EH (cell line): Measurements from ENCODE around the gene RBMS2.
"Not testable (repeated sequence)": the region's sequence is repeated elsewhere in the genome, so short reads cannot be mapped to it uniquely, and the experiment has no call there.

Source experiments
- DNase-seq: peaks from one replicate; pipeline ENCODE4 v3.0.0-alpha.2; 2015; ENCODE audit warnings: low read depth

The RBMS2 gene, protein sequence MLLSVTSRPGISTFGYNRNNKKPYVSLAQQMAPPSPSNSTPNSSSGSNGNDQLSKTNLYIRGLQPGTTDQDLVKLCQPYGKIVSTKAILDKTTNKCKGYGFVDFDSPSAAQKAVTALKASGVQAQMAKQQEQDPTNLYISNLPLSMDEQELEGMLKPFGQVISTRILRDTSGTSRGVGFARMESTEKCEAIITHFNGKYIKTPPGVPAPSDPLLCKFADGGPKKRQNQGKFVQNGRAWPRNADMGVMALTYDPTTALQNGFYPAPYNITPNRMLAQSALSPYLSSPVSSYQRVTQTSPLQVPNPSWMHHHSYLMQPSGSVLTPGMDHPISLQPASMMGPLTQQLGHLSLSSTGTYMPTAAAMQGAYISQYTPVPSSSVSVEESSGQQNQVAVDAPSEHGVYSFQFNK

DNA sequence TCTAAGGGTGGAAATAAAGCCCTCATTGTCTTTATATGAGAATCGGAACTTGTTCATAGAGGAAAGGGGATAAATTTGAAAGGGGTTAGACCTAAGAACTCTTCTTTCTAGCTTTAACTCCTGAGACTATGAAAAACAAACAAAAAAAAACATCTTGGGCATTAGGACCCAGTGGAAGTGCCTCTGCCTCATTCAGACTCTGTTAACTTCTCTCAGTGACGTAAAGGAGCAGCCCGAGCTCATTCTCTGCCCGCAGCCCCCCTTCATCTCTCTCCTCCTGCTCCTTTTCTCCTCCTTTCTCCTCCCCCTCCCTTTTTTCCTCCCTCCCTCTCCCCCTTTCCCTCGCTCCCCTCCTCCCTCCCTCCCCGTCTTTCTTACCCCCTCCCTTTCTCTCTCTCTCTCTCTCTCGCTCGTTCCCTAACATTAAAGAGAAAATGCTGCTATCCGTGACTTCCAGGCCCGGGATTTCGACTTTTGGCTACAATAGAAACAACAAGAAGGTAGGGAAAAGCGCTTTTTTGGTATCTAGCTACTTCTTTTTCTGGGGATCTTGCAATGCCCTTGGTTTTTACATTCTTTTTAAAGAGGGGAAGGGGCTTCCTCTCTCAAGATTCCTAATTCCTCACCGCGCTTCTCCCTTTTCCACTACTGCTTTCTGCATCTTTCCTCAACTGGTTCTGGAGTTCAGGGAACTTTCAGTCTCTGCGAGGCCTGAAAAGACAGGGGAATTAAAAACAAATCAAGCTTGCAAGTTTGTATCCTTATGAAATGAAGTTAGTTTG is at the start of gene RBMS2:
TSS of gene RBMS2 (plus strand) at position 231 of the 782 bp plus-strand sequence. CDS start at position 435, 204 bp downstream.
- peak; percentile 96 for DNase-seq

GRCh38 chr12:56474389-56474788 is 47.2 kb upstream of the RBMS2 start:
- DNase-seq = no peak

GRCh38 chr12:56476143-56476542 is 45.5 kb upstream of the RBMS2 start:
- DNase-seq = no peak

DNA sequence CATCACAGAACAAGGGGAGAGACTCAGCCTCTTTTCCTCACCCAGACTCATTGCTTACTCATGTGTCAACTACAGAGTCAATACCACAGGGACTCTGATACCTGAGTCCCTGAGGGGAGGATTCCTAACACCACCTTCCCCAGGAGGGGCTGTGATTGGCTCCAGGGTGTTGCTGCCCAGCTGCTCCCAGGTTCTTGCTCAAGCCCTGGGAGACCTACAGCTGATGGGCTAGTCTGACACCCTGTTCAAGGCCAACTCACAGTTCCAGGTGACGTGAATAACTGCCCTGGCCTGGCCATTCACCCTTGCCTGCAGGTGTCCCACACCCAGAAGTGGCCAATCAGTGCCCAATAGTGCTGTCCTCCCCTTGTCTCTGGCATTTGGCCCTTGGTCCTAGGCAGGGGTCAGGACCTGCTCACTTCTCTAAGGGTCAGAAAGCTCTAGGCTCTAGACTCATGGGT is 44.6 kb upstream of the RBMS2 start:
- no peak for DNase-seq

- DNase-seq = no peak
Measured at GRCh38 chr12:56477521-56478225, 43.9 kb upstream of the RBMS2 start.

DNA sequence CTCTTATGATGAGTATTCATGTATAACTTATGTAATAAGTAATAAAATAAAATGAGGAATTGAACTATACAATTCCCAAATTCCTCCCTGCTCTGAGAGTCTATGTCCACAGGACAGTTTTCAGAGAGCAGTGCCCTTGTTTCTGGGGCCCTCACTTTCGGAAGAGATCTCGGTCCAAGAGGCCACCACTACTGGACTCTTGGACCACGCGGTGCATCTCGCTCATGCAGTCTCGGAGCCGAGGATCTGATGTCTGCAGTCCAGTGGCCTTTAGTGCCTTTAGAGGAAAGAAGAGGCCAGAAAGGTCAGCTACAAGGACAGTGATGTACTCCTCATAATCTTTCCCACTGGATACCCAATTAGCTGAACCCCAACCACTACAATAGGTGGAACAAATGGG is 42.0 kb upstream of the RBMS2 start:
- DNase-seq = no peak

DNA sequence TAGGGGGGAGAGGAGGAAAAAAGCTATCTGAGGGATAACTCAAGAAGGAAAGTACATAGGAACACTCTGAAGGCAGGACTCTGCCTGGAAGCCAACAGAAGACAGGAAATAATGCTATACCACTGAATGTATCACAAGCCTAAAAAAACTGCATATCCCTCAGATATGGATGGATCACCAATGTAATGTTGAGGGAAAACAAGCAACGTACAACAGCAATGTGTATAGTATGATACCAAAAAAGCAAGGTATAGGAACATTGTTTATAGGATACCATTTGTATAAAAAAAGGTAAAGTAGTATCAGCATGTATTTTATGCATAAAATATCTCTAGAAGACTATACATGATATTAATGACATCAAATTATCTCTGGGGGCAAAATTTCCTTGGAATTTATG is 37.1 kb upstream of the RBMS2 start:
- DNase-seq = no peak

DNA sequence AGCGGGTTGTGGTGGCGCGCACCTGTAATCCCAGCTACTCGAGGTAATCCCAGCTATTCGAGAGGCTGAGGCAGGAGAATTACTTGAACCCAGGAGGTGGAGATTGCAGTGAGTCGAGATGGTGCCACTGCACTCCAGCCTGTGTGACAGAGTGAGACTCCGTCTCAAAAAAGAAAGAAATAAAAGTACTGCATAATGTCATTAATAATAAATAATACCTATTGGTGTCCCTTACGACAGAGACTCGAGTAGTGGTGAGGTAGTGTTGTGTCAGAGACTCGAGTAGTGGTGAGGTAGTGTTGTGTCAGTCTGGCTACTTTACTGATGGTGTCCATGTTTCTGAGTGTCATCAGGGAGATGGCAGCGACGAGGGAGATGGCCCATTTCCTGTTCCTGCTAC is 34.9 kb upstream of the RBMS2 start:
- DNase-seq = no peak

DNA sequence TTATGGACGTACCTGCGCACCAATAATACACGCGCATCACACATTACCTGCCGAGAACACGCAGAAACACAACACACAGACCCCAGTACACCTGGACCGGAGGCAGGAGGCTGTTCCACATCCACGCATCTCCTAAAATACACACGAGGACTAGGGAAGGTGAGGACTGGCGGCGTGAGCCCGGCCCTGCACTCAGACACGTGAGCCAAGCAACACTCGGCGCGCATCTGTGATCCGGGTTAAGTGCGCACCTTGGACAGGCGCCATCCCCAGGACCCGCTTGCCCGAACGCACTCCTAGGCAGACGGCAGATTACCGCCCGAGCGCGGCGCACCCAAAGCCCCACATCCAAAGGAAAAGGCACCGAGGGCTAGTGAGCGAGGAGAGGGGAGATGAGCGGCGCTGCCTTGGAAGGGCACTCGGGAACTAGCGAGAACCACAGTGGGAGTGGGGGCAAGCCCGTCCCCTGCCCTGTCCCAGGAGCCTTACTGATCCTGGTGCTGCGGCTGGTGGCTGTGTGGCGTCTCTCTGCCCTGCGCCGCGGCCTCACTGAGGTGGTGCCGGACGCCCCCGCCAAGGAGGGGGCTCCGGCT is 34.1 kb upstream of the RBMS2 start:
- peak; percentile 21 for DNase-seq

GRCh38 chr12:56488041-56488955 is 33.3 kb upstream of the RBMS2 start, which contains the start of gene GLS2:
Gene GLS2, minus strand, starts transcription at chr12:56488161. Its CDS starts 43 bp downstream, at chr12:56488118.
- peak; percentile 83 for DNase-seq

DNA sequence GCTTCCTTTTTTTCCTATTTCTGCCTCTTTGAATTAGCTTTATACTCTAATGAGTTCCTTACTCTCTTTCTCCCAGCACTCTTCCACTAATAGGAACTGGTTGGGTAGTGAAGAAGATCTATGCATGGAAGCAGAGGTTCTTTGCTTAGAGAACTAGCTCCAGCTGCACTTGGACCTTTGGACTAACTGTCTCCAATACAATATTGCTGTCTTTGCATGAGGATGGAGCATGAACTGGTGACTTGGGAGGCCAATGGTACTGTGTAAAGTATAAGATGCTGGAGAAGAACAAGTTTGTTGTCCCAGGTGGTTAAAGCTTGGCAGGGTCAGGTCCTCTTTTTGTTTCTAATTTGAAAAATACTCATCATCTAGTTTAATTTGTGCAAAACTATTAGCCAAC is 31.3 kb upstream of the RBMS2 start:
- no peak for DNase-seq

DNA sequence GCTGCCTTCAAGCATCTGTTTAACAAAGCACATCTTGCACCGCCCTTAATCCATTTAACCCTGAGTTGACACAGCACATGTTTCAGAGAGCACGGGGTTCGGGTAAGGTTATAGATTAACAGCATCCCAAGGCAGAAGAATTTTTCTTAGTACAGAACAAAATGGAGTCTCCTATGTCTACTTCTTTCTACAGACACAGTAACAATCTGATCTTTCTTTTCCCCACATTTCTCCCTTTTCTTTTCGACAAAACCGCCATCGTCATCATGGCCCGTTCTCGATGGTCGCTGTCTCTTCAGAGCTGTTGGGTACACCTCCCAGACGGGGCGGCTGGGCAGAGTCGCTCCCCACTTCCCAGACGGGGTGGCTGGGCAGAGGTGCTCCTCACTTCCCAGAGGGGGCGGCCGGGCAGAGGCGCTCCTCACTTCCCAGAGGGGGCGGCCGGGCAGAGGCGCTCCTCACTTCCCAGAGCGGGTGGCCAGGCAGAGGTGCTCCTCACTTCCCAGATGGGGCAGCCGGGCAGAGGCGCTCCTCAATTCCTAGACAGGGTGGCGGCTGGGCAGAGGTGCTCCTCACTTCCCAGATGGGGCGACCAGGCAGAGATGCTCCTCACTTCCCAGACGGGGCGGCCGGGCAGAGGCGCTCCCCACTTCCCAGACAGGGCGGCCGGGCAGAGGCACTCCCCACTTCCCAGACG is 28.1 kb upstream of the RBMS2 start:
- not testable (repeated sequence) for DNase-seq

DNA sequence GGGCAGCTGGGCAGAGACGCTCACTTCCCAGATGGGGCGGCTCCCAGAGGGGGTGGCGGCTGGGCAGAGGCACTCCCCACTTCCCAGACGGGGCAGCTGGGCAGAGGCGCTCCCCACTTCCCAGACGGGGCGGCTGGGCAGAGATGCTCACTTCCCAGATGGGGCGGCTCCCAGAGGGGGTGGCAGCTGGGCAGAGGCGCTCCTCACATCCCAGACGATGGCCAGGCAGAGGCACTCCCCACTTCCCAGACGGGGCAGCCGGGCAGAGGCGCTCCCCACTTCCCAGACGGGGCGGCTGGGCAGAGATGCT is 27.6 kb upstream of the RBMS2 start:
- DNase-seq = not testable (repeated sequence)

GRCh38 chr12:56494481-56494880 is 27.1 kb upstream of the RBMS2 start:
- DNase-seq = not testable (repeated sequence)

- peak; percentile 44 for DNase-seq
Measured at GRCh38 chr12:56496704-56497103, 24.9 kb upstream of the RBMS2 start.

DNA sequence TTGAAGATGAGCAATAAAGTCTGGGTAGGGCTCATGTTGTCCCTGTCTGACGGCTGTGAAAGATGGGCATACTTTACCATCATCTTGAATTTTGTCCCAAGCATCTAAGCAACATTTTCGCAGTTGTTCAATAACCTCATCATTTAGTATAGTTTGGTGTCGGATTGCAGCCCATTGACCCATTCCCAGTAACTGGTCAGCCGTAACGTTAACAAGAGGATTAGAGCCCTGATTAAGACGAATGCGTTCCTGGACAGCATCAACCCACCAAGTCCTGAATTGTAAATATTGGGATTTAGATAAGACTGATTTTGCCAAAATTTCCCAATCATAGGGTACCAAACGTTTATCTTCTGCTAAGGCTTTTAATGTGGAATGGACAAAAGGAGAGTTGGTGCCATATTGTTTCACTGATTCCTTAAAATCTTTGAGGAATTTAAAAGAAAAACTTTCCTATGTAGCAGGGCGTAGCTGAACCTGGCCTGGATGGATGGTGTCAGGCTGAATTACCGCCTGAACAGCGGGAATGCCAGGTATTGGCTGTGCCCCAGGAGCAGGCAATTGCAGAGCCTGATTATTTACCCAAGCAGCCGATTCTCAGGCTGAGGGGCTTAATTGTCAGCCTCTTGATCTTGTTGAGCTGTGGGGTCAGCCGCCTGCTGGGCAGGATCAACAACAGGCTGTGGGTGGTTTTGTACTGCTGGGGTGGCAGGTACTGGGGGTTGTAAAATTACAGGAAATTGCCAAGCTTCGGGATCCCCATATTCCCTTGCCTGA is 23.3 kb upstream of the RBMS2 start:
- not testable (repeated sequence) for DNase-seq

DNA sequence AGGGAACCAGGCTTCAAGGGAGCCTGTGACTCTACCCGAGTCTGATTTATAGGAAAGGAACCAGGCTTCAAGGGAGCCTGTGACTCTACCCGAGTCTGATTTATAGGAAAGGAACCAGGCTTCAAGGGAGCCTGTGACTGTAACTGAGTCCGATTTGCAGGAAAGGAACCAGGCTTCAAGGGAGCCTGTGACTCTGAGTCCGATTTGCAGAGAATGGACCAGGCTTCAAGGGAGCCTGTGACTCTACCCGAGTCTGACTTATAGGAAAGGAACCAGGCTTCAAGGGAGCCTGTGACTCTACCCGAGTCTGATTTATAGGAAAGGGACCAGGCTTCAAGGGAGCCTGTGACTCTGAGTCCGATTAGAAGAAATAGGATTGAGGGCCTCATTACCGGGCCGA is 22.2 kb upstream of the RBMS2 start:
- DNase-seq = not testable (repeated sequence)

DNA sequence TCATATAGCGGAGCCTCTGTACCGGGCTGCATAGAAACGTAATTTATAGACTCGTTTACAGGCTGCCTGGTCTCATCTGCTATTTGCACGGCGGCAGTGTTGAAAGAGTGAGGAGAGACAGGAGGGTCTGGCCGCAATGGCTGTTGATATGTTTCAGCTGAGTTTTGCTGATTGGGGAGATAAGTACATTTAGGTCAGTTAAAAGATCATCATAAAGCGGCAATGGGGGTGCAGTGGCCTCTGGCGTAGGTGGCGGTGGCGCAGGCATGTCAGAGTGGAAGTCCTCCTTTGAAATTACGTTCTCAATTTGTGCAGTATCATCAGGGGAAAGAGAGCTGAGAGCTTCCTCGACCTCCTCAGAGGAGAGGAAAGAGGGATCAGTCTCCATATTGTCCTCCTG is 21.7 kb upstream of the RBMS2 start:
- DNase-seq = not testable (repeated sequence)

GRCh38 chr12:56510786-56511185 is 10.8 kb upstream of the RBMS2 start:
- no peak for DNase-seq

GRCh38 chr12:56514014-56514318 is 7.7 kb upstream of the RBMS2 start:
- DNase-seq = not testable (repeated sequence)
